KMS-11 (cell line): ENCODE results near the gene NRIP3.
A peak's percentile ranks its signal among the peaks of the same experiment; 100 is the strongest.

ENCODE experiments used
- H2AFZ ChIP-seq: fragments of 200-600 bp; sonication (generic); 2 replicates; pipeline ENCODE4 v1.6.1; 2016; ENCODE audit warnings: antibody characterized with exemption, mixed run types, low read depth
- H3K27ac ChIP-seq: fragments of 200-600 bp; sonication (generic); 2 replicates; pipeline ENCODE4 v1.6.1; 2016; ENCODE audit warnings: mild to moderate bottlenecking, mixed run types
- H3K27me3 ChIP-seq: fragments of 200-600 bp; sonication (generic); 2 replicates; pipeline ENCODE4 v1.6.1; 2017; ENCODE audit warnings: mild to moderate bottlenecking, low read depth, mixed run types, moderate library complexity; ENCODE audit not compliant: insufficient read depth
- H3K36me3 ChIP-seq: fragments of 200-600 bp; sonication (generic); 2 replicates; pipeline ENCODE4 v1.6.1; 2017; ENCODE audit warnings: mild to moderate bottlenecking, mixed run types; ENCODE audit not compliant: insufficient read depth
- H3K4me1 ChIP-seq: fragments of 200-600 bp; sonication (generic); 2 replicates; pipeline ENCODE4 v1.6.1; 2016; ENCODE audit warnings: mild to moderate bottlenecking, low read depth, mixed run types; ENCODE audit not compliant: poor library complexity, severe bottlenecking
- H3K4me2 ChIP-seq: fragments of 200-600 bp; sonication (generic); 2 replicates; pipeline ENCODE4 v1.7.0; 2016; ENCODE audit warnings: mild to moderate bottlenecking, mixed run types
- H3K4me3 ChIP-seq: fragments of 200-600 bp; sonication (generic); IDR thresholded peaks from 2 replicates; pipeline ENCODE4 v1.6.1; 2017; ENCODE audit warnings: low read depth, low read length, mixed read lengths; ENCODE audit not compliant: insufficient read depth
- H3K79me2 ChIP-seq: fragments of 200-600 bp; sonication (generic); 2 replicates; pipeline ENCODE4 v1.6.1; 2016; ENCODE audit warnings: low read depth, mixed run types; ENCODE audit not compliant: insufficient read depth
- H3K9ac ChIP-seq: fragments of 200-600 bp; sonication (generic); 2 replicates; pipeline ENCODE4 v1.6.1; 2016; ENCODE audit warnings: mild to moderate bottlenecking, mixed run types
- H4K20me1 ChIP-seq: fragments of 200-600 bp; sonication (generic); 2 replicates; pipeline ENCODE4 v1.6.1; 2016; ENCODE audit warnings: mild to moderate bottlenecking, mixed run types; ENCODE audit not compliant: insufficient read depth
- CTCF ChIP-seq: fragments of 200-600 bp; sonication (generic); conservative IDR thresholded peaks from 2 replicates; pipeline ENCODE4 v1.6.1; 2017; ENCODE audit warnings: low read depth, mild to moderate bottlenecking, antibody characterized with exemption, low read length, moderate library complexity, mixed read lengths

NRIP3 gene

DNA sequence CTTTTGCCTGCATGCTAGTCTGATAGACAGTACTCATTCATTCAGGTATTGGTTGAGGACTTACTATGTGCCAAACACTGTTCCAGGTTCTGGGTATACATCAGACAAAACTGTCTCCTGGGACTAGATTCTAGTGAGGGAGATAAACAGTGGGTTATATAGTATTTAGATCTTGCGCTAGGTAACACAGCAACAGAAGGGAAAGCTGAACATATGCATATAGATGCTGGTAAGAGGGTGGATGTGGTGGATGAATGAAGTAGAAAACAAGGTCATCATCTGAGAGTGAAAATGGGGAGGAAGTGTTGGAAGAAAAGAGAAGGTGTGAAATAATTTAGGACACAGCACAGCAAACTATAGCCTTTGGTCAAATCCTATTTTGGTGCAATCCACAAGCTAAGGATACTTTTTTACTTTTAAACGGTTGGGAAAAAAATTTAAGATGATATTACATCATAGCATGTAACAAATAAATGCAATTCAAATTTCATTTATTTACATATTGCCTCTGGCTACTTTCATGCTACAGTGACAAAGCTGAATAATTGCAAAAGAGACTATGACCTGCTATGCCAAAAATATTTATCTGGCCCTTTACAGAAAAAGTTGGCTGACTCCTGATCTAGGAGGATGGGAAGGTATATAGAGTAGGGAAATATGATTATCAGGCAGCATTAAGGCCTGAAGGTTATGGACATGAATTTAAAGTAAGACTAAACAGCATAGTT lies 32.4 kb downstream of the NRIP3 start:
- Histone ChIP-seq H3K36me3 (no peaks in the 10 kb centered on the region), H3K4me3 (no peak overlapping the region), H3K27ac (no peak overlapping the region), H2AFZ (no peak overlapping the region), H3K4me1 (peaks cover 6% of the 10 kb centered on the region), H3K27me3 (no peaks in the 10 kb centered on the region), H3K9ac (no peak overlapping the region), H3K4me2 (no peak overlapping the region), H3K79me2 (no peaks in the 10 kb centered on the region), H4K20me1 (no peaks in the 10 kb centered on the region)
- no peak for TF ChIP-seq CTCF

- H3K4me1 ChIP-seq: peaks cover 25% of the 10 kb centered on the region
- no peak overlapping the region for H3K9ac ChIP-seq
- no peaks in the 10 kb centered on the region for H3K36me3 ChIP-seq
- TF ChIP-seq CTCF: no peak
- H3K4me2 ChIP-seq: no peak overlapping the region
- peaks cover 15% of the 10 kb centered on the region; the same call in 1 of the 2 replicates for H3K79me2 ChIP-seq
- H3K27me3 ChIP-seq: no peaks in the 10 kb centered on the region
- no peaks in the 10 kb centered on the region for H4K20me1 ChIP-seq
- H3K27ac ChIP-seq: no peak overlapping the region
- no peak overlapping the region for H2AFZ ChIP-seq
- no peak overlapping the region for H3K4me3 ChIP-seq
Measured at GRCh38 chr11:8967184-8967583, 36.6 kb downstream of the NRIP3 start.

- Histone ChIP-seq H3K4me2 (peak within 1 kb of the TSS; percentile 82), H2AFZ (peak within 1 kb of the TSS; percentile 96), H3K4me1 (peaks cover 33% of the 10 kb centered on the region), H3K4me3 (peak within 1 kb of the TSS; percentile 2), H4K20me1 (no peaks in the 10 kb centered on the region), H3K27me3 (no peaks in the 10 kb centered on the region), H3K9ac (peak within 1 kb of the TSS; percentile 94), H3K36me3 (no peaks in the 10 kb centered on the region), H3K27ac (peak within 1 kb of the TSS; percentile 88), H3K79me2 (peaks cover 29% of the 10 kb centered on the region; the same call in 1 of the 2 replicates)
- TF ChIP-seq CTCF: no peak
Measured at GRCh38 chr11:8964324-8965320, 39.2 kb downstream of the NRIP3 start, which contains the start of gene TMEM9B. Gene TMEM9B (minus strand): TSS chr11:8964442. CDS start chr11:8964313, 129 bp downstream.

DNA sequence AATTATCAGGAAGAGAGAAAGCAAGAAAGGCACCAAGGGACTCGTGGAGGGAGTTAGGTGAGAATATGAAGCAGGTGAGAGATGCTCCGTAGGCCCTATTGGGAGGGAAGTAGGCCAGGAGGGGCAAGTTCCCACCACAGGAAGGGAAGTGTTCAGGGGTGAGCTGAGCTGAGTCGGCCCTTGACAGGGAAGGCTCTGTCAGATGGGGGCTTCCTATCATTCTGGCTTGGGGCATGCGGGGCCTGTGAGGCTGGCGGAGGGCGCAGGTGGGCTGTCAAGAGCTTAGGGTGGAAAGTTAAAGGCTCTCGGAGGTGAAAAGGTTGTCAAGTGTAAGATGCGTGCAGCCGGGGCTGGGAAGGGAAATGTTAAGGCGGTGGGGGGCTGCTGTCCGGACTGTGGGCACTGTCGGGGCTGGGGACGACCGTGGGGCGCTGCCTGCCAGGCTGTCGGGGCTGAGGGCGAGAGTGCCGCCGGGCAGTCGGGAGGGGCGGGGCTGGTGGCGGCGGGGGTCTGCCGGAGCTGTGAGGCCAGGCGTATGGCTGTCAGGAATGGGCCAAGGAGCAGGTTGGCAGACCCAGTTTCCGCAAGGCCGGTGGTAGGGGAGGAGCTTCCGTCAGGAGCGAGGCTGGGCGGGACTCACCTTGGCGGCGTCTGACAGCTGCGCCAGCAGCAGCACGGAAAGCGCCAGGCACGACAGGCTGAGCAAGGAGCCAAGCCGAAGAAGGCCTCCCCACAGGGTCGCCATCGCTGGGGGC lies 40.1 kb downstream of the NRIP3 start:
- Histone ChIP-seq H3K4me1 (peaks cover 40% of the 10 kb centered on the region), H3K4me3 (peak overlapping the region; percentile 2), H3K27me3 (no peaks in the 10 kb centered on the region), H3K27ac (peak overlapping the region; percentile 88), H3K4me2 (peak overlapping the region; percentile 46), H3K36me3 (no peaks in the 10 kb centered on the region), H3K79me2 (peaks cover 32% of the 10 kb centered on the region; the same call in 1 of the 2 replicates), H3K9ac (peak overlapping the region; percentile 94), H2AFZ (peak overlapping the region; percentile 96), H4K20me1 (no peaks in the 10 kb centered on the region)
- no peak for TF ChIP-seq CTCF
